Keratinocyte (primary cell): ENCODE data around the gene NUFIP2.

ENCODE experiments used
- EZH2 ChIP-seq: IDR thresholded peaks from one replicate; pipeline ENCODE4 v1.6.1; 2012; ENCODE audit warnings: inconsistent platforms, mild to moderate bottlenecking, low read length, moderate library complexity
- TF ChIP-seq, protein P1 (sequence below), 3 experiments: IDR thresholded peaks in 1 of 3; conservative IDR thresholded peaks in 1 of 3; optimal IDR thresholded peaks in 1 of 3; 2 replicates in 2 of 3; 3 replicates in 1 of 3; pipeline versions ENCODE3 to v1.5.1; 2011; ENCODE audit warnings: low read length in 3 of 3, mild to moderate bottlenecking in 3 of 3, moderate library complexity in 2 of 3, control low read depth in 1 of 3, inconsistent platforms in 1 of 3; ENCODE audit not compliant: insufficient read depth in 2 of 3; ENCODE audit errors: extremely low read depth in 1 of 3

DNA sequence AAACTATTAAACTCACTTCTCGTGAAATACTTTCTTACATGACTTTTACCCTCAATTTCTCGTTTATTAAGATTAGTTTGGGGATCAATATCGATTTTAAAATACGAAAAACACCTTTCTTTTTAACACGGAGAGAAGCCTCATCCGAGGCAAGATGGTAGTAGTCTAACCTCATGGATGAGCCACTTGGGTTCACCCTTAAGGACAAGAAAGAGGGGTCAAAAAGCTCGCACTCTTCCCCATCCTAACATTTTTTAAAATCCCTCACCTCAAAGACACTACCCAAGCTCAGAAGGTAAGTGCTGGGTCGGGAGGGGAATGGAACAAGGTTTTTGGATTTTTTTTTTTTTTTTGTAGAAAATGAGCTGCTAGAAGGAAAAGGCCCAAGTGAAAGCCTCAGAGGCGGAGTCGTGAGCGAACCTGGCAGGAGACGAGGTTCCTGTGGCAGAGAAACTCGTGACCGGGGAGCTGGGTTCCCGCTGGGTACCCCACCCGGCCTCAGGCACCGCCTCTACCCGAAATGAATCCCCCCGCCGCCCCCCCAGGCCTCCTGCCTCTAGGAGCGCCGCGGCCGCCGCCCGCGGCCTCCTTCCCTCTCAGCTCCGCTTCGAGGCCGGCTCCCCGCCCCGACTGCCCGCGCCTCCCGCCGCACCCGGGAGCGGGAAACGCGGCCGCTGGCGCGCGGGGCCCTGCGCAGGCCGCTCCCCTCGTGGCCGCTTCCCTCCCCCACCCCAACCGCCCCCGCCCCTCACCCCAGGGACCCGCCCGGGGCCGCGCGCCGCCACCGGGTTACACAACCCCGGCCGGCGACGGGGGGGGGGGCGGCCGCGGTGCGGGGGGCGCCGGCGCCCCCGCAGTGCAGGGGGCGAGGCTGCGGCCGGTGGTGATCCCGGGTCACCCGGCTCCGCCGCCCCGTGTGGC lies 1.6 kb downstream of the NUFIP2 start:
- TF ChIP-seq EZH2 = no peak
- TF ChIP-seq, protein P1, sequence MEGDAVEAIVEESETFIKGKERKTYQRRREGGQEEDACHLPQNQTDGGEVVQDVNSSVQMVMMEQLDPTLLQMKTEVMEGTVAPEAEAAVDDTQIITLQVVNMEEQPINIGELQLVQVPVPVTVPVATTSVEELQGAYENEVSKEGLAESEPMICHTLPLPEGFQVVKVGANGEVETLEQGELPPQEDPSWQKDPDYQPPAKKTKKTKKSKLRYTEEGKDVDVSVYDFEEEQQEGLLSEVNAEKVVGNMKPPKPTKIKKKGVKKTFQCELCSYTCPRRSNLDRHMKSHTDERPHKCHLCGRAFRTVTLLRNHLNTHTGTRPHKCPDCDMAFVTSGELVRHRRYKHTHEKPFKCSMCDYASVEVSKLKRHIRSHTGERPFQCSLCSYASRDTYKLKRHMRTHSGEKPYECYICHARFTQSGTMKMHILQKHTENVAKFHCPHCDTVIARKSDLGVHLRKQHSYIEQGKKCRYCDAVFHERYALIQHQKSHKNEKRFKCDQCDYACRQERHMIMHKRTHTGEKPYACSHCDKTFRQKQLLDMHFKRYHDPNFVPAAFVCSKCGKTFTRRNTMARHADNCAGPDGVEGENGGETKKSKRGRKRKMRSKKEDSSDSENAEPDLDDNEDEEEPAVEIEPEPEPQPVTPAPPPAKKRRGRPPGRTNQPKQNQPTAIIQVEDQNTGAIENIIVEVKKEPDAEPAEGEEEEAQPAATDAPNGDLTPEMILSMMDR (optimal IDR thresholded peaks at IDR 0.05 in 1 of 3, IDR thresholded peaks at IDR 0.05 in 1 of 3, conservative IDR thresholded peaks at IDR 0.05 in 1 of 3; ENCODE audit: extremely low read depth in 1 of 3, insufficient read depth in 2 of 3, low read length in 3 of 3) = no peak
